Neural progenitor cell (in vitro differentiated cells): ENCODE data around the gene R3HDM2. TPM values are rescaled to one million over a fixed set of nuclear protein-coding genes. Genes with fewer than 3 reads are reported as not detected.

Source experiments
- DNase-seq: peaks from one replicate; pipeline ENCODE4 v3.0.0-alpha.2; 2016; ENCODE audit warnings: low spot score
- H2AFZ ChIP-seq: fragments of 200-600 bp; sonication (generic); replicated peaks from 2 replicates; pipeline ENCODE4 v1.6.1; 2016; ENCODE audit warnings: antibody characterized with exemption
- H3F3A ChIP-seq: fragments of 200-600 bp; sonication (generic); 2 replicates; pipeline ENCODE4 v1.6.1; 2016; ENCODE audit warnings: antibody characterized with exemption, low read depth
- H3K27ac ChIP-seq: fragments of 200-600 bp; sonication (generic); 2 replicates; pipeline ENCODE4 v1.5.1; 2016; ENCODE audit warnings: mild to moderate bottlenecking
- H3K27me3 ChIP-seq: fragments of 200-600 bp; sonication (generic); 2 replicates; pipeline ENCODE4 v1.6.1; 2016; ENCODE audit warnings: mild to moderate bottlenecking, moderate library complexity
- H3K36me3 ChIP-seq: fragments of 200-600 bp; sonication (generic); 2 replicates; pipeline ENCODE4 v1.5.1; 2016
- H3K4me1 ChIP-seq: fragments of 200-600 bp; sonication (generic); 2 replicates; pipeline ENCODE4 v1.6.1; 2016; ENCODE audit warnings: mixed run types
- H3K4me2 ChIP-seq: fragments of 200-600 bp; sonication (generic); 2 replicates; pipeline ENCODE4 v1.6.1; 2016
- H3K4me3 ChIP-seq: fragments of 200-600 bp; sonication (generic); 2 replicates; pipeline ENCODE4 v1.5.1; 2016
- H3K79me2 ChIP-seq: fragments of 200-600 bp; sonication (generic); 2 replicates; pipeline ENCODE4 v1.6.1; 2016; ENCODE audit warnings: low read depth
- H3K9ac ChIP-seq: fragments of 200-600 bp; sonication (generic); 2 replicates; pipeline ENCODE4 v1.6.1; 2016
- H3K9me3 ChIP-seq: fragments of 200-600 bp; sonication (generic); 2 replicates; pipeline ENCODE4 v1.5.1; 2016; ENCODE audit warnings: low read depth
- H4K20me1 ChIP-seq: fragments of 200-600 bp; sonication (generic); 2 replicates; pipeline ENCODE4 v1.6.1; 2016; ENCODE audit warnings: low read depth
- H3K27ac Mint-ChIP-seq: 3 replicates; pipeline ENCODE4 v1.8.0; 2021; ENCODE audit warnings: mixed read lengths
- H3K27me3 Mint-ChIP-seq: 2 replicates; pipeline ENCODE4 v1.8.0; 2022; ENCODE audit warnings: low read depth, mild to moderate bottlenecking, inconsistent platforms, moderate library complexity, mixed read lengths; ENCODE audit not compliant: insufficient read depth
- H3K36me3 Mint-ChIP-seq: 3 replicates; pipeline ENCODE4 v1.8.0; 2021; ENCODE audit warnings: mixed read lengths
- H3K4me1 Mint-ChIP-seq: 3 replicates; pipeline ENCODE4 v1.8.0; 2021; ENCODE audit warnings: mixed read lengths
- H3K4me3 Mint-ChIP-seq: 3 replicates; pipeline ENCODE4 v1.8.0; 2021; ENCODE audit warnings: mild to moderate bottlenecking, moderate library complexity, mixed read lengths
- H3K9me3 Mint-ChIP-seq: 3 replicates; pipeline ENCODE4 v1.8.0; 2020; ENCODE audit warnings: mixed read lengths
- EZH2 ChIP-seq: fragments of 200-600 bp; sonication (generic); IDR thresholded peaks from 2 replicates; pipeline ENCODE4 v1.6.1; 2017; ENCODE audit warnings: antibody characterized with exemption, mild to moderate bottlenecking, moderate library complexity
- EZH2phosphoT487 ChIP-seq: fragments of 200-600 bp; sonication (generic); IDR thresholded peaks from 2 replicates; pipeline ENCODE4 v1.6.1; 2017; ENCODE audit warnings: antibody characterized with exemption
- small RNA-seq: library from RNA; depleted of rRNA; stranded (forward); fragments of <200 nt; gene quantifications from one replicate; pipeline ENCODE3, GENCODE V24; 2015
- total RNA-seq: library from RNA; depleted of rRNA; stranded (reverse); fragments of >200 nt; gene quantifications from 2 replicates; pipeline ENCODE4 v1.2.3, GENCODE V29; 2015; ENCODE audit warnings: low replicate concordance
- TF ChIP-seq, protein P1 (sequence below): fragments of 200-600 bp; sonication (generic); IDR thresholded peaks from 2 replicates; pipeline ENCODE4 v1.5.1; 2017; ENCODE audit warnings: antibody characterized with exemption, mild to moderate bottlenecking

R3HDM2 gene
- total RNA-seq, 1 donor from 2014 or later = 40.0 TPM

DNA sequence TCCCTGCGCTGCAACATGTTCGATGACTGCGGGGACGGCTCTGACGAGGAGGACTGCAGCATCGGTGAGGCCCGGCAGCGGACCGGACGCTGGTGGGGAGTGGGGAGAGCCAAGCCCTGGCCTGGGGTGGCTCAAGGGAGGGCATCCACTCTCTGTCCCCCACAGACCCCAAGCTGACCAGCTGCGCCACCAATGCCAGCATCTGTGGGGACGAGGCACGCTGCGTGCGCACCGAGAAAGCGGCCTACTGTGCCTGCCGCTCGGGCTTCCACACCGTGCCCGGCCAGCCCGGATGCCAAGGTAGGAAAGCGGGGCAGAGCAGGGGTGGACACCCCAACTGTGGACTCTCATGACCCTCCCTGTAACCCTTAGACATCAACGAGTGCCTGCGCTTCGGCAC is 225.7 kb downstream of the R3HDM2 start:
- Mint-ChIP-seq H3K4me1 (no peaks in the 10 kb centered on the region), H3K27ac (no peak overlapping the region), H3K27me3 (peaks cover 2% of the 10 kb centered on the region), H3K36me3 (peaks cover 28% of the 10 kb centered on the region), H3K4me3 (no peak overlapping the region), H3K9me3 (no peaks in the 10 kb centered on the region)
- no peaks in the 10 kb centered on the region for H3K36me3 ChIP-seq
- H3K4me3 ChIP-seq = no peak overlapping the region
- H3K79me2 ChIP-seq = no peaks in the 10 kb centered on the region
- H3K27me3 ChIP-seq = no peaks in the 10 kb centered on the region
- no peak overlapping the region for H3K9ac ChIP-seq
- no peak overlapping the region for H3K4me2 ChIP-seq
- TF ChIP-seq EZH2phosphoT487 (no peak), EZH2 (no peak)
- TF ChIP-seq, protein P1, sequence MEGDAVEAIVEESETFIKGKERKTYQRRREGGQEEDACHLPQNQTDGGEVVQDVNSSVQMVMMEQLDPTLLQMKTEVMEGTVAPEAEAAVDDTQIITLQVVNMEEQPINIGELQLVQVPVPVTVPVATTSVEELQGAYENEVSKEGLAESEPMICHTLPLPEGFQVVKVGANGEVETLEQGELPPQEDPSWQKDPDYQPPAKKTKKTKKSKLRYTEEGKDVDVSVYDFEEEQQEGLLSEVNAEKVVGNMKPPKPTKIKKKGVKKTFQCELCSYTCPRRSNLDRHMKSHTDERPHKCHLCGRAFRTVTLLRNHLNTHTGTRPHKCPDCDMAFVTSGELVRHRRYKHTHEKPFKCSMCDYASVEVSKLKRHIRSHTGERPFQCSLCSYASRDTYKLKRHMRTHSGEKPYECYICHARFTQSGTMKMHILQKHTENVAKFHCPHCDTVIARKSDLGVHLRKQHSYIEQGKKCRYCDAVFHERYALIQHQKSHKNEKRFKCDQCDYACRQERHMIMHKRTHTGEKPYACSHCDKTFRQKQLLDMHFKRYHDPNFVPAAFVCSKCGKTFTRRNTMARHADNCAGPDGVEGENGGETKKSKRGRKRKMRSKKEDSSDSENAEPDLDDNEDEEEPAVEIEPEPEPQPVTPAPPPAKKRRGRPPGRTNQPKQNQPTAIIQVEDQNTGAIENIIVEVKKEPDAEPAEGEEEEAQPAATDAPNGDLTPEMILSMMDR = no peak
- no peak overlapping the region for H3K27ac ChIP-seq
- no peak overlapping the region for H2AFZ ChIP-seq
- H3F3A ChIP-seq = no peaks in the 10 kb centered on the region
- H3K9me3 ChIP-seq = no peaks in the 10 kb centered on the region
- H3K4me1 ChIP-seq = no peaks in the 10 kb centered on the region
- no peaks in the 10 kb centered on the region for H4K20me1 ChIP-seq
- no peak for DNase-seq

- Histone ChIP-seq H3K9ac (no peak overlapping the region), H3K27me3 (no peaks in the 10 kb centered on the region), H3K4me3 (no peak overlapping the region), H2AFZ (no peak overlapping the region), H3K79me2 (no peaks in the 10 kb centered on the region), H3K36me3 (no peaks in the 10 kb centered on the region), H3K27ac (no peak overlapping the region), H4K20me1 (no peaks in the 10 kb centered on the region), H3K9me3 (no peaks in the 10 kb centered on the region), H3K4me2 (no peak overlapping the region), H3F3A (no peaks in the 10 kb centered on the region), H3K4me1 (no peaks in the 10 kb centered on the region)
- Mint-ChIP-seq H3K36me3 (peaks cover 29% of the 10 kb centered on the region), H3K27ac (no peak overlapping the region), H3K4me3 (no peak overlapping the region), H3K9me3 (no peaks in the 10 kb centered on the region), H3K27me3 (peaks cover 2% of the 10 kb centered on the region), H3K4me1 (no peaks in the 10 kb centered on the region)
- DNase-seq = no peak
- TF ChIP-seq EZH2 = no peak
- TF ChIP-seq, protein P1 = no peak
- no peak for TF ChIP-seq EZH2phosphoT487
Observed at GRCh38 chr12:57204454-57204853, 226.4 kb downstream of the R3HDM2 start.

GRCh38 chr12:57203791-57204190 is 227.1 kb downstream of the R3HDM2 start:
- TF ChIP-seq, protein P1 = no peak
- TF ChIP-seq EZH2 = no peak
- no peak for TF ChIP-seq EZH2phosphoT487
- Histone ChIP-seq H3K4me1 (no peaks in the 10 kb centered on the region), H3K4me3 (no peak overlapping the region), H3K9ac (no peak overlapping the region), H2AFZ (no peak overlapping the region), H4K20me1 (no peaks in the 10 kb centered on the region), H3K27ac (no peak overlapping the region), H3K36me3 (no peaks in the 10 kb centered on the region), H3K9me3 (no peaks in the 10 kb centered on the region), H3K27me3 (no peaks in the 10 kb centered on the region), H3K4me2 (no peak overlapping the region), H3F3A (no peaks in the 10 kb centered on the region), H3K79me2 (no peaks in the 10 kb centered on the region)
- Mint-ChIP-seq H3K36me3 (peaks cover 25% of the 10 kb centered on the region), H3K27me3 (peaks cover 2% of the 10 kb centered on the region), H3K4me1 (no peaks in the 10 kb centered on the region), H3K9me3 (no peaks in the 10 kb centered on the region), H3K4me3 (no peak overlapping the region), H3K27ac (no peak overlapping the region)
- DNase-seq = no peak

Small RNAs within 50 kb of the gene (small RNA-seq; reads per million reads assigned to genes)
- gene RNU6-879P = not detected

Other genes with a start within 250 kb of the R3HDM2 start
- gene NXPH4, start 214.2 kb downstream of the R3HDM2 start, total RNA-seq = 0.28 TPM in 1 of 2 replicates, not detected in the other
- 90.2 and 166 TPM in 2 replicates for gene SHMT2, start 201.3 kb downstream of the R3HDM2 start, total RNA-seq
- gene STAC3, start 179.9 kb downstream of the R3HDM2 start, total RNA-seq = 1.1 and 5.1 TPM in 2 replicates
- gene INHBC, start 3.7 kb upstream of the R3HDM2 start, total RNA-seq = 0.06 TPM in 1 of 2 replicates, not detected in the other
- gene INHBE, start 24.3 kb upstream of the R3HDM2 start, total RNA-seq = 2.6 TPM in 1 of 2 replicates, not detected in the other
- 0.12 and 0.71 TPM in 2 replicates for gene GLI1, start 28.7 kb upstream of the R3HDM2 start, total RNA-seq
- 0.62 TPM in 1 of 2 replicates, not detected in the other for gene ARHGAP9, start 48.8 kb upstream of the R3HDM2 start, total RNA-seq
- gene MARS1, start 57.0 kb upstream of the R3HDM2 start, total RNA-seq = 109 and 116 TPM in 2 replicates
- gene DDIT3, start 89.5 kb upstream of the R3HDM2 start, total RNA-seq = 2.3 and 4.3 TPM in 2 replicates
- 3.6 and 5.4 TPM in 2 replicates for gene MBD6, start 91.8 kb upstream of the R3HDM2 start, total RNA-seq
- 147 and 192 TPM in 2 replicates for gene DCTN2, start 116.1 kb upstream of the R3HDM2 start, total RNA-seq
- gene KIF5A, start 119.0 kb upstream of the R3HDM2 start, total RNA-seq = 7.9 and 8.6 TPM in 2 replicates
- 15.5 and 23.4 TPM in 2 replicates for gene PIP4K2C, start 160.1 kb upstream of the R3HDM2 start, total RNA-seq
- gene DTX3, start 173.8 kb upstream of the R3HDM2 start, total RNA-seq = 56.4 and 67.9 TPM in 2 replicates
- gene ARHGEF25, start 180.4 kb upstream of the R3HDM2 start, total RNA-seq = 17.3 and 27.3 TPM in 2 replicates
- gene B4GALNT1, start 202.2 kb upstream of the R3HDM2 start, total RNA-seq = 0.28 and 1.1 TPM in 2 replicates